ENCODE measurements around the gene BUD13. TPM values are rescaled to one million over a fixed set of nuclear protein-coding genes. Genes with fewer than 3 reads are reported as not detected.

Gene BUD13
- total and polyA plus RNA-seq, 2 experiments from 2014 or later: 17.0 to 24.8 TPM

DNA sequence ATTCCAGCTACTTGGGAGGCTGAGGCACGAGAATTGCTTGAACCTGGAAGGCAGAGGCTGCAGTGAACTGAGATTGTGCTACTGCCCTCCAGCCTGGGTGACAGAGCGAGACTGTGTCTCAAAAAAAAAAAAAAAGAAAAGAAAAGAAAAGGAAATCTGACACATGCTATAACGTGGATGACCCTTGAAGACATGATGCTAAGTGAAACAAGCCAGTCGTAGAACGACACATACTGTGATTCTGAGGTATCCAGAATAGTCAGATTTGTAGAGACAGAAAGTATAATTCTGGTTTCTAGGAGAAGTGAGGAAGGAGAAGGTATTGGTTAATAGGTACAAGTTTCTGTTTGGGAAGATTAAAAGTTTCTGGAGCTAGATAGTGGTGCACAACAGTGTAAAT lies 25.6 kb upstream of the BUD13 start (continued):
- TF ChIP-seq ZNF462 (CRISPR knock-in tag; IDR thresholded peaks at IDR 0.05) (no peak), EZH2phosphoT487 (IDR thresholded peaks at IDR 0.05; ENCODE audit: unreplicated experiment) (no peak), STAT1 (IDR thresholded peaks at IDR 0.05; ENCODE audit: unreplicated experiment) (no peak), CREB1 (CRISPR knock-in tag; IDR thresholded peaks at IDR 0.05; ENCODE audit: low read depth) (no peak), EZH2 (IDR thresholded peaks at IDR 0.05; ENCODE audit: low read depth, unreplicated experiment) (no peak), POLR2AphosphoS5 (IDR thresholded peaks at IDR 0.05; ENCODE audit: low read depth) (no peak), ZNF114 (CRISPR knock-in tag; IDR thresholded peaks at IDR 0.05) (no peak), JUNB (IDR thresholded peaks at IDR 0.05; ENCODE audit: unreplicated experiment) (no peak)
- TF ChIP-seq, protein P1, sequence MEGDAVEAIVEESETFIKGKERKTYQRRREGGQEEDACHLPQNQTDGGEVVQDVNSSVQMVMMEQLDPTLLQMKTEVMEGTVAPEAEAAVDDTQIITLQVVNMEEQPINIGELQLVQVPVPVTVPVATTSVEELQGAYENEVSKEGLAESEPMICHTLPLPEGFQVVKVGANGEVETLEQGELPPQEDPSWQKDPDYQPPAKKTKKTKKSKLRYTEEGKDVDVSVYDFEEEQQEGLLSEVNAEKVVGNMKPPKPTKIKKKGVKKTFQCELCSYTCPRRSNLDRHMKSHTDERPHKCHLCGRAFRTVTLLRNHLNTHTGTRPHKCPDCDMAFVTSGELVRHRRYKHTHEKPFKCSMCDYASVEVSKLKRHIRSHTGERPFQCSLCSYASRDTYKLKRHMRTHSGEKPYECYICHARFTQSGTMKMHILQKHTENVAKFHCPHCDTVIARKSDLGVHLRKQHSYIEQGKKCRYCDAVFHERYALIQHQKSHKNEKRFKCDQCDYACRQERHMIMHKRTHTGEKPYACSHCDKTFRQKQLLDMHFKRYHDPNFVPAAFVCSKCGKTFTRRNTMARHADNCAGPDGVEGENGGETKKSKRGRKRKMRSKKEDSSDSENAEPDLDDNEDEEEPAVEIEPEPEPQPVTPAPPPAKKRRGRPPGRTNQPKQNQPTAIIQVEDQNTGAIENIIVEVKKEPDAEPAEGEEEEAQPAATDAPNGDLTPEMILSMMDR (conservative IDR thresholded peaks at IDR 0.05; ENCODE audit: low read depth in 2 of 2): no peak
- TF ChIP-seq, protein P2, sequence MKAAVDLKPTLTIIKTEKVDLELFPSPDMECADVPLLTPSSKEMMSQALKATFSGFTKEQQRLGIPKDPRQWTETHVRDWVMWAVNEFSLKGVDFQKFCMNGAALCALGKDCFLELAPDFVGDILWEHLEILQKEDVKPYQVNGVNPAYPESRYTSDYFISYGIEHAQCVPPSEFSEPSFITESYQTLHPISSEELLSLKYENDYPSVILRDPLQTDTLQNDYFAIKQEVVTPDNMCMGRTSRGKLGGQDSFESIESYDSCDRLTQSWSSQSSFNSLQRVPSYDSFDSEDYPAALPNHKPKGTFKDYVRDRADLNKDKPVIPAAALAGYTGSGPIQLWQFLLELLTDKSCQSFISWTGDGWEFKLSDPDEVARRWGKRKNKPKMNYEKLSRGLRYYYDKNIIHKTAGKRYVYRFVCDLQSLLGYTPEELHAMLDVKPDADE (IDR thresholded peaks at IDR 0.05): no peak
